IMR-90 (cell line): ENCODE results near the gene MON1A. TPM values are rescaled to one million over a fixed set of nuclear protein-coding genes. Genes with fewer than 3 reads are reported as not detected.
A peak's percentile ranks its signal among the peaks of the same experiment; 100 is the strongest.

Experiments used
- ATAC-seq: fragments of 200-7000 bp; cut with Tn5 transposase; 2 replicates; pipeline ENCODE4 v1.9.1; 2020; ENCODE audit warnings: low read depth, mild to moderate bottlenecking, moderate library complexity
- BruUV-seq: library from RNA; stranded (reverse); fragments of 400-500 nt; replicated peaks from 2 replicates; lab custom pipeline; 2021; lab: Mats Ljungman, UMichigan
- CTCF ChIA-PET: fragments of 300-600 bp; formaldehyde crosslinking; extraction: SDS; loops from one replicate; lab custom pipeline; 2021; ENCODE audit warnings: antibody characterized with exemption; lab: Yijun Ruan, JAX
- POLR2A ChIA-PET: fragments of 300-600 bp; sonication (Branson Sonifier 250); formaldehyde crosslinking; loops from one replicate; lab custom pipeline; 2022; ENCODE audit warnings: antibody characterized with exemption; ENCODE audit not compliant: unreplicated experiment; lab: Charles Lee
- DNase-seq: peaks from one replicate; pipeline ENCODE4 v3.0.0; 2013
- H2AFZ ChIP-seq: replicated peaks from 2 replicates; pipeline ENCODE3; 2013; ENCODE audit warnings: low read length, mild to moderate bottlenecking; ENCODE audit not compliant: poor library complexity
- H2AK5ac ChIP-seq: 2 replicates; pipeline ENCODE4 v1.6.1; 2013; ENCODE audit warnings: low read depth, low read length, inconsistent platforms
- H2AK9ac ChIP-seq: replicated peaks from 2 replicates; pipeline ENCODE3; 2013; ENCODE audit warnings: mild to moderate bottlenecking, low read depth, low read length, moderate library complexity; ENCODE audit not compliant: poor library complexity
- H2BK120ac ChIP-seq: 2 replicates; pipeline ENCODE4 v1.6.1; 2013; ENCODE audit warnings: low read depth, low read length, inconsistent platforms
- H2BK15ac ChIP-seq: 3 replicates; pipeline ENCODE4 v1.6.1; 2013; ENCODE audit warnings: low read depth, low read length, inconsistent platforms
- H2BK20ac ChIP-seq: 2 replicates; pipeline ENCODE4 v1.6.1; 2013; ENCODE audit warnings: low read depth, mild to moderate bottlenecking, inconsistent platforms, low read length, moderate library complexity
- H2BK5ac ChIP-seq: 2 replicates; pipeline ENCODE4 v1.6.1; 2013; ENCODE audit warnings: mild to moderate bottlenecking, low read depth, low read length, inconsistent platforms; ENCODE audit not compliant: poor library complexity, severe bottlenecking
- H3K14ac ChIP-seq: replicated peaks from 2 replicates; pipeline ENCODE4 v1.6.1; 2013; ENCODE audit warnings: low read depth, low read length, inconsistent platforms
- H3K18ac ChIP-seq: 2 replicates; pipeline ENCODE4 v1.6.1; 2013; ENCODE audit warnings: low read depth, low read length, control low read depth
- H3K23ac ChIP-seq: 2 replicates; pipeline ENCODE4 v1.6.1; 2013; ENCODE audit warnings: low read depth, low read length, inconsistent platforms
- H3K27ac ChIP-seq: 2 replicates; pipeline ENCODE4 v1.5.1; 2013; ENCODE audit warnings: mild to moderate bottlenecking, control low read depth, low read length; ENCODE audit not compliant: insufficient read depth
- H3K27me3 ChIP-seq: 2 replicates; pipeline ENCODE4 v1.6.1; 2013; ENCODE audit warnings: low read length; ENCODE audit not compliant: control insufficient read depth, insufficient read depth
- H3K36me3 ChIP-seq: 2 replicates; pipeline ENCODE4 v1.6.1; 2013; ENCODE audit warnings: low read length, mixed read lengths; ENCODE audit not compliant: control insufficient read depth, insufficient read depth
- H3K4ac ChIP-seq: 2 replicates; pipeline ENCODE4 v1.6.1; 2013; ENCODE audit warnings: low read depth, low read length, inconsistent platforms
- H3K4me1 ChIP-seq: 2 replicates; pipeline ENCODE4 v1.6.1; 2013; ENCODE audit warnings: low read length, mixed read lengths; ENCODE audit not compliant: control insufficient read depth, insufficient read depth
- H3K4me2 ChIP-seq: 2 replicates; pipeline ENCODE4 v1.6.1; 2013; ENCODE audit warnings: low read depth, mild to moderate bottlenecking, control low read depth, low read length, moderate library complexity
- H3K4me3 ChIP-seq: 2 replicates; pipeline ENCODE4 v1.5.1; 2013; ENCODE audit warnings: low read depth, mild to moderate bottlenecking, control low read depth, low read length, moderate library complexity; ENCODE audit not compliant: insufficient read depth
- H3K56ac ChIP-seq: 2 replicates; pipeline ENCODE4 v1.6.1; 2013; ENCODE audit warnings: low read length, inconsistent platforms; ENCODE audit not compliant: insufficient read depth; ENCODE audit errors: extremely low read depth
- H3K79me1 ChIP-seq, 2 experiments: 2 replicates each; pipeline ENCODE4 v1.6.1; 2013; ENCODE audit warnings: low read length in 2 of 2, inconsistent platforms in 1 of 2, low read depth in 1 of 2
- H3K9ac ChIP-seq: 2 replicates; pipeline ENCODE4 v1.6.1; 2013; ENCODE audit warnings: low read depth, low read length, control low read depth
- H3K9me1 ChIP-seq: 2 replicates; pipeline ENCODE4 v1.6.1; 2013; ENCODE audit warnings: low read length, inconsistent platforms; ENCODE audit not compliant: insufficient read depth
- H3K9me3 ChIP-seq: 2 replicates; pipeline ENCODE4 v1.6.1; 2013; ENCODE audit warnings: low read length; ENCODE audit not compliant: control insufficient read depth, insufficient read depth
- H4K20me1 ChIP-seq: 2 replicates; pipeline ENCODE4 v1.6.1; 2013; ENCODE audit warnings: low read length, inconsistent platforms; ENCODE audit not compliant: insufficient read depth
- H4K5ac ChIP-seq: 2 replicates; pipeline ENCODE4 v1.6.1; 2013; ENCODE audit warnings: mild to moderate bottlenecking, low read depth, low read length, control low read depth
- H4K8ac ChIP-seq, 2 experiments: 2 replicates each; pipeline ENCODE4 v1.6.1; 2013; ENCODE audit warnings: low read depth in 2 of 2, low read length in 2 of 2, control low read depth in 1 of 2, inconsistent platforms in 1 of 2
- H4K91ac ChIP-seq: 2 replicates; pipeline ENCODE4 v1.6.1; 2013; ENCODE audit warnings: low read depth, low read length, inconsistent platforms; ENCODE audit not compliant: insufficient read depth
- CEBPB ChIP-seq: IDR thresholded peaks from 2 replicates; pipeline ENCODE4 v1.6.1; 2012; ENCODE audit warnings: low read depth, low read length, improper control_type of control experiment
- RAD21 ChIP-seq: IDR thresholded peaks from 2 replicates; pipeline ENCODE4 v1.6.1; 2012; ENCODE audit warnings: low read length, improper control_type of control experiment
- WGBS, 2 experiments: methylation state at CpG; one replicate each; pipeline versions ENCODE4 v1.1.5 to v1.1.7; 2013; ENCODE audit warnings: missing lambda C conversion rate in 2 of 2; ENCODE audit not compliant: insufficient read length in 1 of 2; ENCODE audit errors: extremely low coverage in 2 of 2; 5-methylcytosine and 5-hydroxymethylcytosine counted together
- dilution Hi-C: fragments of 300-500 bp; cut with HindIII; formaldehyde crosslinking; loops from one replicate; pipeline ENCODE4 v1.14.3; 2018; ENCODE audit warnings: low sequenced_read_pairs; ENCODE audit not compliant: unreplicated experiment
- in situ Hi-C: fragments of 300-500 bp; cut with MboI; formaldehyde crosslinking; loops from 3 replicates; pipeline ENCODE4 v1.14.3; 2019; ENCODE audit warnings: low sequenced_read_pairs, inconsistent platforms, mixed read lengths
- intact Hi-C: fragments of 100-400 bp; cut with micrococcal nuclease; formaldehyde crosslinking; loops from 2 replicates; pipeline ENCODE4 v1.10.0; 2022
- polyA plus RNA-seq, 3 experiments: library from polyadenylated mRNA; depleted of rRNA; stranded (reverse); fragments of >200 nt; gene quantifications; 2 replicates each; pipeline ENCODE4 v1.2.3, GENCODE V29; 2012; ENCODE audit warnings: low replicate concordance in 1 of 3
- total RNA-seq: library from RNA; depleted of rRNA; stranded (reverse); fragments of >200 nt; gene quantifications from 2 replicates; pipeline ENCODE4 v1.2.3, GENCODE V29; 2012

MON1A gene
- total and polyA plus RNA-seq, 2 of the 4 experiments (the other 2 are of a cell fraction): 8.2 to 13.5 TPM

GRCh38 chr3:49882166-49882565, 47.4 kb downstream of the MON1A start:
- H3K56ac ChIP-seq: no peak overlapping the region
- H3K79me1 ChIP-seq: no peaks in the 10 kb centered on the region
- no peak overlapping the region for H2BK5ac ChIP-seq
- in situ Hi-C loops (no loop called here), dilution Hi-C loops (no loop called here), intact Hi-C loops (no loop called here)
- peak overlapping the region; percentile 70 for H2AFZ ChIP-seq
- H3K27me3 ChIP-seq: peaks cover 31% of the 10 kb centered on the region
- H3K23ac ChIP-seq: no peak overlapping the region
- H2BK20ac ChIP-seq: no peak overlapping the region
- H3K9me3 ChIP-seq: no peaks in the 10 kb centered on the region
- ChIA-PET POLR2A (no interaction called here), CTCF (no interaction called here)
- H3K4ac ChIP-seq: no peak overlapping the region
- no peak overlapping the region for H3K18ac ChIP-seq
- H4K8ac ChIP-seq: no peak overlapping the region
- no peak overlapping the region for H2BK15ac ChIP-seq
- H4K91ac ChIP-seq: no peak overlapping the region
- no CpG with 5 or more reads among the region's 6 CpGs for WGBS, 2 experiments
- no peak overlapping the region for H3K4me3 ChIP-seq
- no peak overlapping the region for H3K14ac ChIP-seq
- H2BK120ac ChIP-seq: no peak overlapping the region
- no TSS peak for BruUV-seq
- H3K4me1 ChIP-seq: peaks cover 4% of the 10 kb centered on the region; the same call in 1 of the 2 replicates
- no peak overlapping the region for H4K5ac ChIP-seq
- peak; percentile 52 for DNase-seq
- H3K36me3 ChIP-seq: no peaks in the 10 kb centered on the region
- no peaks in the 10 kb centered on the region for H3K9me1 ChIP-seq
- no peak overlapping the region for H3K9ac ChIP-seq
- TF ChIP-seq RAD21 (no peak), CEBPB (0 out of 2 replicates have a peak, but pooled peaks have one; percentile 9)
- H2AK9ac ChIP-seq: no peak overlapping the region
- no peak overlapping the region for H3K27ac ChIP-seq
- ATAC-seq: peak; percentile 77
- H2AK5ac ChIP-seq: no peak overlapping the region
- H3K4me2 ChIP-seq: no peak overlapping the region
- no peaks in the 10 kb centered on the region; the same call in 1 of the 2 replicates for H4K20me1 ChIP-seq
